Measurements from ENCODE around the gene GNG7. TPM values are rescaled to one million over a fixed set of nuclear protein-coding genes. Genes with fewer than 3 reads are reported as not detected.
A peak's percentile ranks its signal among the peaks of the same experiment; 100 is the strongest.

Gene GNG7
- total RNA-seq, 1 donor, result 0.72 TPM

- no peaks in the 10 kb centered on the region for H4K20me1 ChIP-seq (ENCODE audit: insufficient read depth, low read length)
- DNase-seq (ENCODE audit: insufficient read length, low spot score, missing footprints), result peak; percentile 39
- H3K27me3 ChIP-seq (ENCODE audit: insufficient read depth, low read length), result no peaks in the 10 kb centered on the region
- no peak overlapping the region for H2AFZ ChIP-seq (ENCODE audit: low read length)
- H3K4me1 ChIP-seq (ENCODE audit: insufficient read depth, low read length), result peaks cover 18% of the 10 kb centered on the region
- no peak overlapping the region for H3K4me3 ChIP-seq (ENCODE audit: insufficient read depth, low read length)
- no peaks in the 10 kb centered on the region for H3K79me2 ChIP-seq (ENCODE audit: insufficient read depth, low read length)
- no peaks in the 10 kb centered on the region for H3K36me3 ChIP-seq (ENCODE audit: insufficient read depth, low read length)
- TF ChIP-seq CTCF (IDR thresholded peaks at IDR 0.05; ENCODE audit: extremely low read depth, low read depth, low read length), result no peak
- peak overlapping the region; percentile 58 for H3K4me2 ChIP-seq (ENCODE audit: insufficient read depth, low read length)
- peak overlapping the region; percentile 71 for H3K27ac ChIP-seq (ENCODE audit: low read depth, low read length)
- H3K9me3 ChIP-seq (ENCODE audit: low read depth, low read length), result no peaks in the 10 kb centered on the region
Observed at GRCh38 chr19:2619076-2619475, 83.4 kb downstream of the GNG7 start.

- H3K27me3 ChIP-seq (ENCODE audit: insufficient read depth, low read length), result no peaks in the 10 kb centered on the region
- H3K79me2 ChIP-seq (ENCODE audit: insufficient read depth, low read length), result no peaks in the 10 kb centered on the region
- H3K9me3 ChIP-seq (ENCODE audit: low read depth, low read length), result no peaks in the 10 kb centered on the region
- DNase-seq (ENCODE audit: insufficient read length, low spot score, missing footprints), result peak; percentile 90
- no peaks in the 10 kb centered on the region for H3K36me3 ChIP-seq (ENCODE audit: insufficient read depth, low read length)
- peak overlapping the region; percentile 22 for H3K4me3 ChIP-seq (ENCODE audit: insufficient read depth, low read length)
- peak overlapping the region; percentile 58 for H3K4me2 ChIP-seq (ENCODE audit: insufficient read depth, low read length)
- peaks cover 18% of the 10 kb centered on the region for H3K4me1 ChIP-seq (ENCODE audit: insufficient read depth, low read length)
- H3K27ac ChIP-seq (ENCODE audit: low read depth, low read length), result peak overlapping the region; percentile 71
- no peaks in the 10 kb centered on the region for H4K20me1 ChIP-seq (ENCODE audit: insufficient read depth, low read length)
- TF ChIP-seq CTCF (IDR thresholded peaks at IDR 0.05; ENCODE audit: extremely low read depth, low read depth, low read length), result no peak
- H2AFZ ChIP-seq (ENCODE audit: low read length), result no peak overlapping the region
Observed at GRCh38 chr19:2618611-2619010, 83.9 kb downstream of the GNG7 start.

GRCh38 chr19:2617393-2618165 is 84.9 kb downstream of the GNG7 start:
- no peak overlapping the region for H3K4me2 ChIP-seq (ENCODE audit: insufficient read depth, low read length)
- no peaks in the 10 kb centered on the region for H3K27me3 ChIP-seq (ENCODE audit: insufficient read depth, low read length)
- no peak overlapping the region for H2AFZ ChIP-seq (ENCODE audit: low read length)
- no peak overlapping the region for H3K27ac ChIP-seq (ENCODE audit: low read depth, low read length)
- H3K36me3 ChIP-seq (ENCODE audit: insufficient read depth, low read length), result no peaks in the 10 kb centered on the region
- no peaks in the 10 kb centered on the region for H3K9me3 ChIP-seq (ENCODE audit: low read depth, low read length)
- H3K79me2 ChIP-seq (ENCODE audit: insufficient read depth, low read length), result no peaks in the 10 kb centered on the region
- H3K4me3 ChIP-seq (ENCODE audit: insufficient read depth, low read length), result no peak overlapping the region
- no peak for TF ChIP-seq CTCF (IDR thresholded peaks at IDR 0.05; ENCODE audit: extremely low read depth, low read depth, low read length)
- no peak for DNase-seq (ENCODE audit: insufficient read length, low spot score, missing footprints)
- peaks cover 18% of the 10 kb centered on the region for H3K4me1 ChIP-seq (ENCODE audit: insufficient read depth, low read length)
- H4K20me1 ChIP-seq (ENCODE audit: insufficient read depth, low read length), result no peaks in the 10 kb centered on the region

- Histone ChIP-seq H3K27ac (ENCODE audit: low read depth, low read length) (no peak overlapping the region), H3K27me3 (ENCODE audit: insufficient read depth, low read length) (no peaks in the 10 kb centered on the region), H3K4me2 (ENCODE audit: insufficient read depth, low read length) (no peak overlapping the region), H3K36me3 (ENCODE audit: insufficient read depth, low read length) (no peaks in the 10 kb centered on the region), H3K4me3 (ENCODE audit: insufficient read depth, low read length) (no peak overlapping the region), H2AFZ (ENCODE audit: low read length) (no peak overlapping the region), H3K9me3 (ENCODE audit: low read depth, low read length) (no peaks in the 10 kb centered on the region), H3K79me2 (ENCODE audit: insufficient read depth, low read length) (no peaks in the 10 kb centered on the region), H4K20me1 (ENCODE audit: insufficient read depth, low read length) (no peaks in the 10 kb centered on the region), H3K4me1 (ENCODE audit: insufficient read depth, low read length) (peaks cover 18% of the 10 kb centered on the region)
- TF ChIP-seq CTCF (IDR thresholded peaks at IDR 0.05; ENCODE audit: extremely low read depth, low read depth, low read length), result no peak
- no peak for DNase-seq (ENCODE audit: insufficient read length, low spot score, missing footprints)
Observed at GRCh38 chr19:2616741-2617392, 85.6 kb downstream of the GNG7 start.

Data from osteoblast (primary cell).